ENCODE results near the gene COPE. TPM values are rescaled to one million over a fixed set of nuclear protein-coding genes. Genes with fewer than 3 reads are reported as not detected.

The COPE gene
- total RNA-seq, 1 donor: 136 TPM

DNA sequence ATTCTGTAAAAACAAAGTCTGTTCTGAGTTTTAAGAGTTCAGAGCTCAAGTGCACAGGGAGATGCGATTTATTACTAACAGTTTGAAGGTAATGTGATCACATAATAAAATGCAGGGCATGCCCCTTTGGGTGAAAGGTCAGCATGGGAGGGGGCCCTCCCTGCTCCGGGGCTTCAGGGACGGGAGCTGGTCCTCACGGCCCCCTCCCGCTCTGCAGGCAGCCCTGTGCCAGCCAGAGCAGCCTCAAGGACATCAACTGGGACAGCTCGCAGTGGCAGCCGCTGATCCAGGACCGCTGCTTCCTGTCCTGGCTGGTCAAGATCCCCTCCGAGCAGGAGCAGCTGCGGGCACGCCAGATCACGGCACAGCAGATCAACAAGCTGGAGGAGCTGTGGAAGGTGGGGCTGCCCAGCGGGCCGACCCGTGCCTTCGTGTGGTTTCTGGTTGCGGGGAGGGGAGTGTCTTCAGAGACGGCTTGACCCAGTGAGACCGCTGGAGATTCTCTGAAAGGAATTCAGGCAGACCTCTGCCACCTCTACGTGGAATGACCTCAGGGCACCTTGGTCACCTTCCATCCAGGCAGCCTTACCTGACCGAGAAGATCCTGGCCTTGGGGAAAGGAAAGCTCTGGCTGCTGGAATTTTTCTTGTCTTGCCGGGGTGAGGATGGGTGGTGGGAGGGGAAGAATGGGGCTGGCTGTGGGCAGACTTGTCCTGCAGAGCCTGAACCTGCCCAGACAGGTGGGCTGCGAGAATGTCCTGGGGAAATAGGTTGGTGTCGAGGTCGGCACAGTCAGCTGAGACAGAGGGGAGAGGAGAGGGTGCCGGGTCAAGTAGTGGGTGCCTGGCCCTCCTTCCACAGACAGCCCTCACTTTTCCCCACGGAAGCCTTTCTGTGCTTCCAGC lies 68.5 kb downstream of the COPE start:
- Histone ChIP-seq H3K4me1 (ENCODE audit: insufficient read depth, low read length) (peaks cover 35% of the 10 kb centered on the region), H3K9me3 (ENCODE audit: low read depth, low read length) (no peaks in the 10 kb centered on the region), H3K4me3 (ENCODE audit: low read length) (no peak overlapping the region), H3K27me3 (ENCODE audit: insufficient read depth, low read length) (no peaks in the 10 kb centered on the region)

DNA sequence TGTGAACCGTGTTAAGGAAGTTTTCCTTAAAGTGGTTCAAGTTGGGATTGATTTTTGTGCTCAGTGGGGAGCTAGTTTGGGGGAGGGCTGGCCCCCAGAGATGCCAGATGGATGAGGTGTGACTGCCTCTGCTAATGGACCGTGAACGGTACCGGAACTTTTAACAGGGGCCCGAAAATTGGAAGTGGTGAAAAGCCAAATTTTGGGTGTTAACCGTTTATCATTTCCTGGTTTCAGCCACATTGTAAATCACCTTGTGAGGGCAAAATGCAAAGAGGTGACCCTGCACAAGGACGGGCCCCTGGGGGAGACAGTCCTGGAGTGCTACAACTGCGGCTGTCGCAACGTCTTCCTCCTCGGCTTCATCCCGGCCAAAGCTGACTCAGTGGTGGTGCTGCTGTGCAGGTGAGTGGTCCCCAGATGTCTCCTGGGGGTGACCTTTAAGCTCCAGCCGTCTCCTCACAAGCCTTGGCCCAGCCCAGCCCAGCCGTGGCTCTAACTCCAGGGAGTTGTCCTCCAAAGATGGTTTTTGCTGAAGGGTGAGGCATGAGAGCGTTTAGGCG lies 69.3 kb downstream of the COPE start:
- Histone ChIP-seq H3K9me3 (ENCODE audit: low read depth, low read length) (no peaks in the 10 kb centered on the region), H3K4me3 (ENCODE audit: low read length) (no peak overlapping the region), H3K4me1 (ENCODE audit: insufficient read depth, low read length) (peaks cover 43% of the 10 kb centered on the region)

More for the DNA sequence above, 69.3 kb downstream of the COPE start:
- H3K27me3 ChIP-seq (ENCODE audit: insufficient read depth, low read length): no peaks in the 10 kb centered on the region

Other genes starting within 250 kb of the COPE start
- gene CRTC1, start 235.7 kb downstream of the COPE start, total RNA-seq: 4.3 TPM
- not detected for gene COMP, start 128.1 kb downstream of the COPE start, total RNA-seq
- 66.1 TPM for gene UPF1, start 87.4 kb downstream of the COPE start, total RNA-seq
- not detected for gene CERS1, start 23.2 kb downstream of the COPE start, total RNA-seq
- gene DDX49, start 328 bp upstream of the COPE start, total RNA-seq: 27.5 TPM
- gene HOMER3, start 21.8 kb upstream of the COPE start, total RNA-seq: 18.9 TPM
- 41.5 TPM for gene SUGP2, start 114.1 kb upstream of the COPE start, total RNA-seq
- 5.9 TPM for gene ARMC6, start 114.2 kb upstream of the COPE start, total RNA-seq
- 6.4 TPM for gene SLC25A42, start 144.6 kb upstream of the COPE start, total RNA-seq
- gene TMEM161A, start 219.1 kb upstream of the COPE start, total RNA-seq: 5.5 TPM